Stimulated activated CD8-positive, alpha-beta memory T cell treated with anti-CD3 and anti-CD28 coated beads, Interleukin-15, amount 100 ng/mL, for 48 hours (primary cell): ENCODE results near the gene RASA3.
A peak's percentile ranks its signal among the peaks of the same experiment; 100 is the strongest.
"Not testable (repeated sequence)": the region's sequence is repeated elsewhere in the genome, so short reads cannot be mapped to it uniquely, and the experiment has no call there.

ENCODE experiments used
- DNase-seq, 2 donors: peaks; one replicate each; pipeline ENCODE4 v3.0.0-alpha.2; 2020; ENCODE audit warnings: low read depth in 2 of 2

RASA3 gene

DNA sequence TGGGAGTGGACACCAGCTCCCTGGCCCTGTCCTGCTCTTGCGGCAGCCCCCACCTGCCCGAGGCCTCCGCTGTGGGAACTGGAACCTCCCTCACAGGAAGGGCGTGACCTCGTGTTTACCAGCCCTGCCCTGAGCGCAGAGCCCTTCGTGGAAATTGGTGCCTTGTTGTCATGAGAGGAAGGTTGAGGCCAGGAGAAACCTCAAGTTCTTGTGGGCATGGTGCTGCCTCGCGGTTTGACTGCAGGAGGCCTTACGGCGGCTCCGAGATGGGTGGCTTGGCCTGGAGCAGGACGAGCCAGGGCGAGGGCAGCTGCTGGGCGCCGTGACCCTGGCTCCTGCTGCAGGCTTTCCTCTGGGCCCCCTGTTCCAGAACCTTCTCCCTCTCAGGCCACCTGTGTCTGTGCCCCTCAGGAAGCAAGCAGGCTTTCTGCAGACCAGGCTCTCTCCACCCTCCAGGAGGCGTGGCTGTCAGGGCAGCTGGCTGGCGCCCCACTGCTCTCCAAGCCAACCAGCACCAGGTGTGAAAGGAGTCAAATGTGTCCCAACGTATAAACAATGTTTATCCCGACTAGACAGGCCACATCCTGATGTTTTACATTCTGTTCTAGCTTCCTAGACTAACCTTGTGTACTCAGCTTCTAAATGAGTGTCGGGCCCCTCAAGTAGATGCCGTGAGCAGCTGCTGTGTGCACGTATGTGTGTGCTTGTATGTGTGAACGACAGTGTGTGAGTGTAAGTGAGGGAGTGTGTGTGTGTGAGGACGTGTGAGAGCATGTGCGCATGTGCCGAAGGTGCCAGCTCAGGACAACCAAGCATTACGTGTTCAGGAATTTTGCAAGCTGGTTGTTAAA, 10.4 kb upstream of the RASA3 start:
- peak in 1 of 2 donors; percentile 50 for DNase-seq

DNA sequence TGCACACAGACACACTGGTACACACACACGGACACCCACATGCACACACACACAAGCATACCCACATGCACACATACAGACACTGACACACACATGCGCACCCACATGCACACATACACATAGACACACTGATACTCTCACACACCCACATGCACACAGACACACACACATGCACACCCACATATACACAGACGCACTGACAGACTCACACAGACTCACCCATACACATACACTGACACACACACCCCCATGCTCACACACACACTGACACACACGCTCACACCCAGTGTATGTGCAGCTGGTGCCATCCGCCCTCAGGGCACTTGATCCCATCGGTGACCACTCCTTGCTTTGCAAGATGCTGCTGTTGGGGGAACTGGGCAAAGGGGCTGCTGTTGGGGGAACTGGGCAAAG, 9.7 kb upstream of the RASA3 start:
- no peak for DNase-seq

- DNase-seq = no peak
Observed at GRCh38 chr13:114141261-114141996, 9.0 kb upstream of the RASA3 start.

- DNase-seq = no peak
Observed at GRCh38 chr13:114140906-114141250, 8.5 kb upstream of the RASA3 start.

DNA sequence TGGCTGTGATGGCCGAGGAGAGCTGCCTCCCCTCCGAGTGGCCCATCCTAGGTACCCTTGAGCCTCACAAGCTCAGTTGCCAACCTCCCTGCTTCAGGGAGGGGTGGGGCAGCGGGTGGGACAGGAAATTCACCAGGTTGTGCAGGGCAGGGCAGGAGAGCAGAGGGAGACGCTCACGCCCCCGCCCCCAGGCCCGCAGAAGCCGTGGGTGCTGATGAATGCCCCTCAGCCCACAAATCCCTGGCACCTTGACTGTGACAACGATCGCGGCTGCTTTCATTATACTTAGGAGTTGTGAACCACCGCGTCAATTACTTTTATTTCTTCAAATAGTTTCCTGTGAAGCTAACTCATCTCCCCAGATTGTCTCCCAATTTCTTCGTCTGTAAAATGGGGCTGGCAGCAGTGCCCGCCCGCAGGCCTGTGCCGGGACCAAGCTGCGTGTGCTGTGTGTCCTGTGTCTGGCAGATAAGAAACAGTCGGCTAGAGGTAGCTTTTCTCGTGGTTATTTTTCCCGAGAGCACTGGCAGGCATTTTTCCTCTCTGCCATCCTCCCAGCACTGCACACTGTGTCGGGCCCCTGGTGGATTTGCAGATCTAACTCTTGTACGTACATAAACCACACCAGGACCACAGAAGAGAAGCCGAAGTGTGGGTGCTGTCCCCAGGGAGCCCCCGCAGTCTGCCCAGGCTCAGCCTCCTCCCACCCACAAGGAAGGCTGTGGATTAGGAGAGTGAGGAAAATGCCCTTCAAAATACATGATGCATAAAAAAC, 7.9 kb upstream of the RASA3 start:
- DNase-seq = no peak

DNA sequence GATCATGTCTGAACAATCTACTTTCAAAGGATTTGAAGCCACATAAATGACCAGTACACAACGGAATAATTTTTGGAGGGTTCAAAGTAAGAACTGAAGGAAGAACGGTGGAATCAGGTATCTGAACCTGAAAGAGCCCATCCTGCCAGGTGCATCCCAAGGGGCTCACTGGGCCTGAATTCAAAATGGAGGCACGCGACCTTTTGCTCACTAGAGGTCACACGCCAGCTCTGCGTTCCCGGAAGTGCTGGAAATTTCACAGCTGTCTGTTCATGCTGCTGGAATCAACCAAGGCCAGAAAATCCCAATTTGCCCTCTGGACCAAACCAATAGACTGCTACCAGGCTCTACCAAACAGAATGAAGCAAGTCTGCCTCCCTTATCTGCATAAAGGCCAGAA, 4.2 kb upstream of the RASA3 start:
- DNase-seq = no peak

DNA sequence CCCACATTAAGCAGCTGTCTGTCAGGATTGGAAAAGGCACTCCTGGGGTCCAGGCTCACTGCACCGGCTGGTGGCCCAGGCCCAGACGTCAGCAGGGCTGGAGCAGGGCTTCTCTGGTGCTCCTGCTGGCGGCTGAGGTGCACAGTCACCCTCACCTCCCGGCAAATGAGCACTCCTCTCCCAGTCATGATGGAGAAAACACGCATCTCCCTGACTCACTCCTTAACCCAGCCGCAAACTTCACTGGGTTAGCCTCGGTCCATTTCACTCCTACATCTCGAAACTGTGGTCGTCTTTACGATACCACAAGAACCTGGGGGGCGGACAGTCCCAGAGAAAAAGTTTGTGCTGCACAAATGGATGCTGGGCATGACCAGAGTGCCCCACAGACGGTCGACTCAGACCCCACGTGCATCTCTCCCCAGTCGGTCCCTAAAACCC, 3.3 kb upstream of the RASA3 start:
- DNase-seq = no peak

GRCh38 chr13:114134944-114135610, 2.7 kb upstream of the RASA3 start:
- DNase-seq = no peak

GRCh38 chr13:114134111-114134943, 1.9 kb upstream of the RASA3 start:
- DNase-seq = no peak

DNA sequence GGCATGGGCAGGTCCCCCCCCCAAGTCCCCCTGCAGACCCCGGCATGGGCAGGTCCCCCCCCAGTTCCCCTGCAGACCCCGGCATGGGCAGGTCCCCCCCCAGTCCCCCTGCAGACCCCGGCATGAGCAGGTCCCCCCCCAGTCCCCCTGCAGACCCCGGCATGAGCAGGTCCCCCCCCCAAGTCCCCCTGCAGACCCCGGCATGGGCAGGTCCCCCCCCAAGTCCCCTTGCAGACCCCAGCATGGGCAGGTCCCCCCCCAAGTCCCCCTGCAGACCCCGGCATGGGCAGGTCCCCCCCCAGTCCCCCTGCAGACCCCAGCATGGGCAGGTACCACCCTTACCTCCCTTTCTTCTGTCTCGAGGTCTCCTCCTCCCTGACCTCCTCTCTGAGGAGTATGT, 1.1 kb upstream of the RASA3 start:
- DNase-seq = not testable (repeated sequence)

- DNase-seq = not testable (repeated sequence)
Observed at GRCh38 chr13:114133126-114133525, 703 bp upstream of the RASA3 start.

DNA sequence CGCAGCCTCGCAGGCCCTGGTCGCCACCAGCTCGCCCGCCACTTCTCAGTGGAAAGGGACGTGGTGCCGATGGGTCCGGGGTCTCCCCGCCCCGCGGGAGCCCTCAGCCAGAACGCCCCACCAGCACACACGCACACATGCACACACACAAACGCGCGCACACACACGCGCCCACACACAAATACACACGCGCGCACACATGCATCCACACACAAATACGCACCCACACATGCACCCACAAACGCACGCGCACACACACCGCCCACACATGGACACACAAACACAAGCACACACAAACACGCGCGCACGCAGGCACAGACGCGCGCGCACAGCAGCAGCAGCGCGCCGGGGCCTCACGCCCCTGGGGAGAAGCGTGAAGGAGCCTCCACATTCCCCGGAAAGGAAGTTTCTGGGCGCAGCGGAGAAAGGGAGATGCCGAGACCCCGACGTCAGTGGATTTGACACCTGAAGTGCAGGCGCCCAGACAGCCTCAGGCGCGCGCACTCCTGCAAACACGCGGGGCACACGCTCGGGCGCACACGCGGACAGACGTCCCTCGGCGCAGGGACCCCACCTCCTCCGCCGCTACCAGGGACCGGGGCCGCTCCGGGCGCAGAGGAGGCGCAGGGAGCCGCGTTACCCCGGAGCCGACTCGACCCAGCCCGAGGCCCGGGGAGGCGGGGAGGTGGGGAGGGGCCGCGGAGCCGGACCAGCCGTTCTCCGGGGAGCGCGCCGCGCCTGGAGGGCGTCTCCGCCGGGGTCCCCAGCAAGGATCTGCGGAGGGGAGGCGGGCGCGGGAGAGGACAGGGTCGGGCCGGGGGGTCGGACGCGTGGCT, 622 bp downstream of the RASA3 start:
- DNase-seq = no peak

DNA sequence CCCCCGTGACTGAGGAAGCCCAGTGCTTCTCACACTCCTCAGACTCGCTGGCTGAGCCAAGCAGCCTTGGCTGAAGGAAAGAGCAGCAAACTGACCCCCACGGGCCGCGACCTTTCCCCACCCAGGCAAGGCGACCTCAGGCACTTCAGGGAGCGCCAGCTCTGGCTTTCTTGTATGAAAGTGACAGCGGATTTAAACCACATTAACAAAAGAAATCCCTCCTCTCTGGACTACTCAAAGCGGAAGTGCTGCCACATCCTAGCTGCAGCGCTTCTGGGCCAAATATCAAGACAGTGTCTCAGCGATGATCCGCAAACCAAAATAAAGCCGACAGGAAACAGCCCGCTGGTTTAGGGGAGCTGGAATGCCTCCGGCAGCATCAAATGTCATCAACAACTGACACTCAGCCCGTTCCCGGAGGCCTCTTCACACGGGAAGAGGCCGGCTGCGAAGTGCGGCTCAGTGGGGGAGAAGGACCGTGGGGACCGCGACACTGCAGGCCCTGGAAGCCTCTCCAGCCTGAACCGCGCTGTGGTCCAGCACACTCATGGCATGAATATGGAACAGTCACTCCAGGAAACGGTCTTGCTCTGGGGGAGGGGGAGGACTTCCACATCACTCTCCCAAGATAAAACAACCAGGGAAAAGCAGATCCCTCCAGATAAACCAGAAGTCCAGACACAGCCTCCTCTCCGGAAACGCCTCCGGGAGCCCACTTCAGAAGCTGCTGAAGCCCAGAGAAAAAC, 1.4 kb downstream of the RASA3 start:
- peak in 1 of 2 donors; percentile 59 for DNase-seq

DNA sequence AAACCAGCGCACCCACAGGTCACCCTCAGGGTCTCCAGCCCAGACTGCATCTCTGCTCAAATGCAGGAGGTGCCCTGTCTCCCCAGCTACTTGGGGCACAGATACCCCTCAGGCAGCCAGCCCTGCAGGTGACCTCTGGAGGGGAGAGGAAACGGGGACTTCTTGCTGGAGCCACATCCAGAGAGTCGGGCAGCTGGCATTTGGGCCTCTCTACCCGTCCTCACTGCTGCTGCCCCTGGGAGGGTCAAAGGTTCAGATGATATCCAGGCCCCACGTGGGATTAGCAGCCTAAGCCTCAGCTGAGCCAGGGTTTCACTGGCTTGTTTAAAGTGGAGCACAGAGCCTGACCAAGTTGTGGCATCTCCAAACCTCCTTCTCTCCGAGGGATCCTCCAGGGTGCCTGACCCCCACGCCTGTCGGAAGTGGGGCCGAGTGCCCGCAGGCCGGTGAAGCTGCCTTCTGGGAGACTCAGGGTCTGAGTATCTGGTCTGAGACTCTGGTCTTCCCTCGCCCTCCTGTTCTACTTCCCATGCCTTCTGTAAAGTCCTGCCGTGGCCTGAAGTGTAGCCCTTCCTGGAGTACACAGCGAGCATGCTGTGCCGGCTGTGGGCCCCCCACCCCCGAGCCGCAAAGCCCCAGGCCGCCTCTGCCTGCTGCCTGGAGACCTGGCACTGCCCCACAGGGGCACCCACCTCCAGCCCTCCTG, 2.1 kb downstream of the RASA3 start:
- no peak for DNase-seq

DNA sequence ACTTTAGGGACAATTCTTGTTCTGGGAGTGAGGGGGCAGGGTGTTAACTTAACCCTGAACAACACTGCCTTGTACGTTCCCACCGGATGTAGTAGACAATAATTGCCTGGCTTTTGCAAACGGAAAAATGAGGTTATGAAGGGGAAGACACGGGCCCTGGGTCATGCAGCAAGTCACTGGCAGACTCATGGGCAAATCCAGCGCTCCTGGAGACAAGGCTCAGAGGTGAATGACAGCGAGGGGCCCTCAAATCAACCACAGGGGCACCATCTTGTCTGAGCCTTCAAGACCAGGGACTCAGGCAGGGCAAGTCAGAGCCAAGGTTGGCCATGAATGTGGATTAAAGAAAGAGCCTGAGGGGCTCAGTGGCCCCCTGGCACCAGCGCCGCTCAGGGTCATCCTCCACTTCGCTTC, 2.8 kb downstream of the RASA3 start:
- no peak for DNase-seq

GRCh38 chr13:114128624-114129522, 3.5 kb downstream of the RASA3 start:
- DNase-seq = peak; percentile 89 to 90

GRCh38 chr13:114128348-114128623, 4.1 kb downstream of the RASA3 start:
- DNase-seq = no peak
